ENCODE data around the gene FMO1.

- TF ChIP-seq CTCF (IDR thresholded peaks at IDR 0.05) = no peak
- TF ChIP-seq POLR2A (IDR thresholded peaks at IDR 0.05) = no peak
Measured at GRCh38 chr1:171231326-171231725, 17.0 kb upstream of the FMO1 start.

Data from upper lobe of left lung (tissue), 4 donors.